ENCODE measurements around the gene TRAPPC1.

The TRAPPC1 gene

GRCh38 chr17:7897090-7897489 lies 34.7 kb downstream of the TRAPPC1 start:
- DNase-seq: no peak

- DNase-seq: no peak
Measured at GRCh38 chr17:7894866-7895265, 36.9 kb downstream of the TRAPPC1 start.

- DNase-seq: no peak
Measured at GRCh38 chr17:7894226-7894625, 37.5 kb downstream of the TRAPPC1 start.

DNA sequence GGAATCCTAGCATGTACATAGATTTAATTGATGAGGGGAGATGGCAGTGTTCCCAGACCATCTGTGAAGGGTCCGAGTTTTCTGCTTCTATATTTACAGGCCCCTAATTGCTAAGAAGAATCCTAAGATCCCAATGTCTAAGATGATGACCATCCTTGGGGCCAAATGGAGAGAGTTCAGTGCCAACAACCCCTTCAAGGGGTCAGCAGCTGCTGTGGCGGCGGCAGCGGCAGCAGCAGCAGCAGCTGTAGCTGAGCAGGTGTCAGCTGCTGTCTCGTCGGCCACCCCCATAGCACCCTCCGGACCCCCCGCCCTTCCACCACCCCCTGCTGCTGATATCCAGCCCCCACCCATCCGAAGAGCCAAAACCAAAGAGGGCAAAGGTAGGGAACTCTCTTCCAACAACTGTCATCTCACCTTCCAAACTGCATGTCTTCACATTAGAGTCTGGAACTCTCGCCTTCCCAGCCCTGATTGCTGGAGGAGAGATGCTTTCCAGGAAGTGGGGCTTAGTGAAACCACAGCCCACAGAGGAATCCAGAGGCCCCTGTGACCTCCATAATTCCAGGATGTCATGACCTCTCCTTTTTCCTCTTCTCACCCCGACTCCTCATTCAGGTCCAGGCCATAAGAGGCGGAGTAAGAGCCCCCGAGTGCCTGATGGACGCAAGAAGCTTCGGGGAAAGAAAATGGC lies 38.4 kb downstream of the TRAPPC1 start:
- DNase-seq: no peak

- DNase-seq: peak; percentile 42 to 70
Measured at GRCh38 chr17:7889166-7889955, 42.4 kb downstream of the TRAPPC1 start.

DNA sequence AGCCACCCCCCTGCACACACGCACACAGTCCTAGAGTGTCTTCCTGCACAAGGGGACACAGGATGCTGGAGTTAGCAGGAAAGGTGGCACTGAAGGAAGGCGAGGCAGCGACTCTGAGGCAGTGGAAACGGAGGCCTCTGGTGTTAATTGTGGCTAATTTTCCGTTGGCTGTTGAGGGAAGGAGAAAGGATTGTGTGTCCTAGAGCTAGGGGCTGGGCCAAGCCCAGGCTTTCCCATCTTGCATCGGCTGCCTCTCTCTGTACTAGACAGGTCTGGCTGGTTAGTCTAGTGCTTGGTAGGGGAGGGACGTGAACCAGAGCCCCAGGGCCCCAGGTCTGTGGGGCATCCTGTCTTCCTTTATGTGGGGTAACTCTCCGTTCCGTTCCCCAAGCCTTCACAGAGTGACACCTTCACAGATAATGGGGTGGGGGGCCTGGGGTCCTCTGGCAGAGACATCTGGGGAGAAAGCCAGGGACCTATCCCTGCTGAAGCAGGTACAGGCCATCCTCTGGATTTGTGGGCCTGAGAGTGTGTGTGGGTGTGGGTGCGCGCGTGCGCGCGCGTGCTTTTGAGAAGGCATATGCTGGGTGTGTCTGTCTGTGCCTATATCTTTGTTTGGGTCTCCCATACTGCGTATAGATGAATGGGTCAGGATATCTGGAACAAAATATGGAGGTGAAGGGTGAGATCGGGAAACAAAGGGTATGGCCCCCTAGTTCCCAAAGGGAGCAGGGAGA lies 43.4 kb downstream of the TRAPPC1 start, which contains the start of gene CHD3:
CHD3 (plus strand) TSS at position 606 of the 737 bp plus-strand sequence. CDS start 212 bp downstream, outside the sequence.
- DNase-seq: peak in 1 of 2 donors; percentile 47

DNA sequence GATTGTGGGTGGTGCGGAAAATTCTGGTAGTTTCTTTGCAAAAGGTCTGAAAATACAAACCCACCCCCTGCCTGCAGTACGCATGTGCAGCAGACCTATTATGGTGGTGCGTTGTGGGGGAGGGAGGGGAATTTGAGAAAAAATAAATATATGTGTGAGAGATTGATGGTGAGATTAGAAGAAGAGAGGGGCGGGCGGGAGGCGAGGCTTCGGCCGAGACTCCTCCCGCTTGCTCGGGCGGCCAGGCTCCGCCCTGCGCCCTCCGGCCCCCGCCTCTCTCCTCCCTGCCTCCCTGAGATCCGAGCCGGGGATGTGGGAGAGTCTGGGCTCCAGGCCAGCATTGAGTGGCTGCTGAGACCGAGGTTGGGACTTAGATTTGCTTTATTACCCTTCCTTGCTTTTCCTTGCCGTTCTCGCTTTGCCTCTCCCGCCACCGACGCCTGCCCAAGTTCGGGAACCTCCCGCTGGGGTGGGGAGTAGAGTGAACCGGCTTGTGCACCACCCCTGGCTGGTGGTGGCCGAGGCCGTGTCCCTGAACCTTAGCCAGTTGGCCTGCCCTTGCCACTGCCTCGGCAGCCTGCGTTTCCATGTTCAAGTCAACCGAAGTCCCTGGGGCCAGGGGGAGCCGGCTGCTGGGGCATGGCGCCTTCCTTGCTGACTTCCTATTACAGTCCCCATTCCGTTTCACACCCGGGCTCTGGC lies 44.1 kb downstream of the TRAPPC1 start:
- peak; percentile 95 to 98 for DNase-seq

DNA sequence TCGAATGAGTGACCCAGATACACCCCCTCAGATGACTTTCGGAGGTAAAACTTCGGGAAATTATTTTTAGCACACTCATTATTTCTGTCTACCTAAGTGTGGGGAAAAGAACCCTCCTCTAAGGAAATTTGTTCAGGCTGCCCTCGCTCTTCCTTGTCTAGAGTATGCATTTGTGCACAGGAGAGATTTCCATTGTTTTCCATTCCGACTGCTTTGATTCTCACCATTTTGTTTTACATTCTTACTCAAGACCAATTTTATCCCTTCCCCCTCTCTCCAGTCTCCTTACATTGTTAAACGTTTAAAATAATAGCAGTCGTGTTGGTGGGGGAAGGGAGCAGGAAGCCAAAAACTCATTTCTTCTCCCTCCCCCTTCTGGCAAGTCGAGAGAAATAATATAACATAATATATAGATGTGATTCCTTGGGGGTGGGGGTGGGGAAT lies 44.7 kb downstream of the TRAPPC1 start:
- no peak for DNase-seq

DNA sequence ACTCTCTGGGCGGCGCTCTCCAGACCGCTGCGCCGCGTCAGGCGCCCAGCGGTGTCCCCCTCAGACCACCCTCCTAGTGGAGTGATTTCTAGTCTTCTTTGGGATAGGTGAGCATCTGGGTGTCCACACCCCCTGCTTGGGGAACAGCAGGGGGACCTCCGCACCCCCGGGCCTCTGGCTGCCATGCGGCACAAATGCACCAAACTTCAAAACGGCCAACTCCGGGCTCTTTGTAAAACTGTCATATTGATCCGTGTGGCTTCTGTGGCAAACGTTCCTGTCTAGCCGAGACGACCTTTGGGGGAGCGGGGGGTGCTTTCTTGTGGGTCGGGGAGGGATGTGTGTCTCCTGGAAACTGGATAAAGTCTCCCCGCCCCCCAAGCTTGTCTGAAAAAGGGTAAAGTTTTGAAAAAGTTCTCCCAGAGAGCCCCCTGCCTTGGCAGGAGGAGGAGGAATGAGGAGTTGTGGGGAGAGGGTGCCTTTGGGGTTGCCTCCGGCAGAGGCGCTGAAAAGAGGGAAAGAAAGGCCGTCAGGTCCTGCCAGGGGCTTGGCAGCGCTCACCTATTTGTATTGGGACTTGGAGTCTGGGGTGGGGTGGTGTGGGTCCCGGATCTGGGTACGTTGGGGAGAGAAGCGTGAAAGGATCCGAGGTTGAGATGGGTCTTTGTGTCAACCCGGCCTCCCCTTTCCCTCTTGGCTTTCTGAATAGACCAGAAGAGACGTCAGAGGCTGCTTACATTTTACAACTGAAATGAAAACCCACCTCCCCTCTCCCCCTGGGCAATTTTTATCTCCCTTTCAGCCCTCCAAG lies 45.3 kb downstream of the TRAPPC1 start:
- peak; percentile 74 to 78 for DNase-seq

GRCh38 chr17:7885367-7886226 lies 46.1 kb downstream of the TRAPPC1 start:
- DNase-seq: peak; percentile 56 to 57

- peak; percentile 41 to 54 for DNase-seq
Measured at GRCh38 chr17:7884581-7885366, 47.0 kb downstream of the TRAPPC1 start.

DNA sequence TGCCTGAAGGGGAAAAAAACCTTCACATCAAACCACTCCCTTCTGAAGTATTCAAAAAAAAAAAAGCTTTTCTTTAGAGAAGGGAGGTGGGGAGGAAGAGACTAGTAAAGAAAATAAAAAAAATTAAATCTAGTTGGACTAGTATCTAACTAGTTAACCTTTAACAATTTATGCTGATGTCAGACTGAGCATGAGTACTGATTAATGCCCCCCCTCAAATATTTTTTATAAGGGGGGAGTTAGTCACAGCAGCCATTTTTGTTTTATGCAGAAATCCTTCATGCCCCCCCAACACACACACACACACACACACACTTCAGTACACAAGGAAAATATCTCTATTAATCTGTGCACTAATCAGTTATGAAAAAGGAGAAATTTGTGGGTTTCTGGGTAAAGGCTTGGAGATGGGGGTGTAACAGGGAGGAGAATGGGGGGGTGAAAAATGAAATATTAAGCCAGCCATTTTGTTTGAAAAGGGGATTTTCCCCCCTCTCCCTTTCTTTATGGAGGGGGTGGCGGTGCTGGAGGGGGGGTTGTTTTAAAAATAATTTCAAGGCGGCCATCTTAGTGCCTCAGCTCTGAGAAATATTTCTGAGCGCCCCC lies 47.9 kb downstream of the TRAPPC1 start:
- DNase-seq: peak; percentile 65 to 79

GRCh38 chr17:7882629-7883028 lies 49.1 kb downstream of the TRAPPC1 start:
- DNase-seq: no peak

GRCh38 chr17:7882068-7882467 lies 49.7 kb downstream of the TRAPPC1 start:
- DNase-seq: no peak

DNA sequence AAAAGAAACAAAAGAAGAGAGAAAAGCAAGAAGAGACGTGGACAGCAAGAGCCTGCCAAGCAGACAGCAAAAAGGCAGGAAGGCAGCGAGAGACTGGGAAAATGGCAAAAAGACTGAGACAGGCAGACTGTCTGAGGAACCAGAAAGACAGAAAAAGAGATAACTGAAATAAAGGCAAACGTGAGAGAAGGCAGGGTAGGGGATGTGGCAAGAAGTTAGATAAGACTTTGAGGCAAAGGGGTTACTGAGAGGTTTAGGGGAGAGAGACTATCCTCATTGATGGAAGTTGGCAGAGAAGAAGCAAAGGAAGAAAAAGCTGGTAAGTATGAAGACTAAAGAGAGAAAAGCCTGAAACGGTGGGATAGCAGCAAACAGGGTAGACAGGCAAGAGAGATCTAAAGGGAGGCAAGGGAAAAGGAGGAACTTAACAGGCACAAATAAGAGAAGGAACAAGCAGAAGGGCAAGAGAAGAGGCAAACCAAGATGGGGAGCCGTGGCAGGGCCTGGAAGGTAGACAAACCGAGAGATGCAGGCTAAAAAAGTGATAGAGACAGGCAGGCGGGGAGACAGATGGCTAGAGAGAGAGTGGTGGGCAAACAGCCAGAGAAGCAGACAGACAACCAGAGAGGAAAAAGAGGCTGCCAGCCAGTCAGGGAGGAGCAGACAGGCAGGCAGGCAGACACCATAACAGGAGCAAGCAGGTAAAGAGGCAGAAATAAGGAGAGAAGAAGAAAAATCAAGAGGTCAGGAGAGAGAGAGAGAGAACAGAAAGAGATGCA lies 50.3 kb downstream of the TRAPPC1 start:
- DNase-seq: no peak

Data from CD4-positive, alpha-beta T cell treated with Interleukin-4 for 1 hour (primary cell).